Amniotic epithelial cell (primary cell): ENCODE data around the gene DDX25.
A peak's percentile ranks its signal among the peaks of the same experiment; 100 is the strongest.
"Not testable (repeated sequence)": the region's sequence is repeated elsewhere in the genome, so short reads cannot be mapped to it uniquely, and the experiment has no call there.

ENCODE experiments used
- DNase-seq: peaks from one replicate; pipeline ENCODE4 v3.0.0-alpha.2; 2010; ENCODE audit warnings: low read depth

The DDX25 gene

GRCh38 chr11:125904678-125905077 lies 370 bp downstream of the DDX25 start:
- DNase-seq, result no peak

GRCh38 chr11:125910226-125910849 lies 6.0 kb downstream of the DDX25 start:
- no peak for DNase-seq

GRCh38 chr11:125914601-125915000 lies 10.3 kb downstream of the DDX25 start:
- not testable (repeated sequence) for DNase-seq

GRCh38 chr11:125916683-125917347 lies 12.5 kb downstream of the DDX25 start:
- DNase-seq, result no peak

- no peak for DNase-seq
These were observed 14.0 kb downstream of the DDX25 start for GRCh38 chr11:125918140-125918840.

GRCh38 chr11:125921042-125921441 lies 16.7 kb downstream of the DDX25 start:
- no peak for DNase-seq

- no peak for DNase-seq
These were observed 17.8 kb downstream of the DDX25 start for GRCh38 chr11:125922156-125922555.

GRCh38 chr11:125923012-125923579 lies 18.8 kb downstream of the DDX25 start:
- peak; percentile 56 for DNase-seq

GRCh38 chr11:125923633-125924032 lies 19.3 kb downstream of the DDX25 start:
- no peak for DNase-seq

GRCh38 chr11:125924384-125925007 lies 20.2 kb downstream of the DDX25 start:
- no peak for DNase-seq

GRCh38 chr11:125925247-125925740 lies 21.0 kb downstream of the DDX25 start:
- no peak for DNase-seq

- no peak for DNase-seq
These were observed 21.5 kb downstream of the DDX25 start for GRCh38 chr11:125925804-125926203.

GRCh38 chr11:125926682-125927081 lies 22.4 kb downstream of the DDX25 start:
- no peak for DNase-seq

- DNase-seq, result peak; percentile 2
These were observed 25.3 kb downstream of the DDX25 start for GRCh38 chr11:125929445-125930075.

GRCh38 chr11:125930076-125930450 lies 25.8 kb downstream of the DDX25 start:
- no peak for DNase-seq

- DNase-seq, result no peak
These were observed 26.8 kb downstream of the DDX25 start for GRCh38 chr11:125931116-125931515.

- DNase-seq, result no peak
These were observed 27.4 kb downstream of the DDX25 start for GRCh38 chr11:125931668-125932067.

GRCh38 chr11:125932301-125932700 lies 28.0 kb downstream of the DDX25 start:
- no peak for DNase-seq

GRCh38 chr11:125933030-125933813 lies 28.9 kb downstream of the DDX25 start:
- no peak for DNase-seq

- DNase-seq, result no peak
These were observed 30.2 kb downstream of the DDX25 start for GRCh38 chr11:125934473-125934872.

- DNase-seq, result no peak
These were observed 30.7 kb downstream of the DDX25 start for GRCh38 chr11:125935056-125935455.
